Activated CD8-positive, alpha-beta memory T cell treated with anti-CD3 and anti-CD28 coated beads, Interleukin-2, amount 10 ng/mL, durations not matched to agents 7 days and 5 days (primary cell): Measurements from ENCODE around the gene CDH4. TPM values are rescaled to one million over a fixed set of nuclear protein-coding genes. Genes with fewer than 3 reads are reported as not detected.

Experiments
- ATAC-seq: fragments of 150-1000 bp; cut with Tn5 transposase; one replicate; pipeline ENCODE4 v1.10.0; 2021; ENCODE audit warnings: moderate library complexity
- CTCF ChIA-PET: fragments of 350-600 bp; sonication (Branson Sonifier 250); formaldehyde crosslinking; loops from one replicate; lab custom pipeline; 2021; ENCODE audit warnings: antibody characterized with exemption; lab: Charles Lee
- DNase-seq: peaks from one replicate; pipeline ENCODE4 v3.0.0-alpha.2; 2020
- H3K27ac Mint-ChIP-seq: one replicate; pipeline ENCODE4 v1.8.0; 2021; ENCODE audit warnings: mild to moderate bottlenecking, mixed read lengths
- H3K27me3 Mint-ChIP-seq: one replicate; pipeline ENCODE4 v1.8.0; 2021; ENCODE audit warnings: mixed read lengths
- H3K36me3 Mint-ChIP-seq: one replicate; pipeline ENCODE4 v1.8.0; 2021; ENCODE audit warnings: mild to moderate bottlenecking, mixed read lengths
- H3K4me1 Mint-ChIP-seq: one replicate; pipeline ENCODE4 v1.8.0; 2021; ENCODE audit warnings: mixed read lengths
- H3K4me3 Mint-ChIP-seq: one replicate; pipeline ENCODE4 v1.8.0; 2021; ENCODE audit warnings: mild to moderate bottlenecking, moderate library complexity, mixed read lengths
- H3K9me3 Mint-ChIP-seq: one replicate; pipeline ENCODE4 v1.8.0; 2022; ENCODE audit warnings: low read depth, mixed read lengths
- total RNA-seq, 2 experiments: library from RNA; stranded (reverse); gene quantifications; one replicate each; pipeline ENCODE4 v1.2.3, GENCODE V29; 2021

The CDH4 gene
- under 1 TPM in 1 of 2 experiments, not detected in 1; 0.02 TPM for total RNA-seq

GRCh38 chr20:61251529-61252393, at the start of gene CDH4:
TSS of gene CDH4 (plus strand) at chr20:61252261.
- Mint-ChIP-seq H3K27me3 (peaks cover 48% of the 10 kb centered on the region), H3K9me3 (no peaks in the 10 kb centered on the region), H3K27ac (no peak within 1 kb of the TSS), H3K4me1 (no peaks in the 10 kb centered on the region), H3K4me3 (no peak within 1 kb of the TSS), H3K36me3 (no peaks in the 10 kb centered on the region)
- CTCF ChIA-PET, result interaction anchor here (1.6 kb wide), 1 partner anchor 23 kb away, joined by 4 read pairs; no protein-coding TSS in a partner anchor
- no peak for DNase-seq
- ATAC-seq, result no peak

DNA sequence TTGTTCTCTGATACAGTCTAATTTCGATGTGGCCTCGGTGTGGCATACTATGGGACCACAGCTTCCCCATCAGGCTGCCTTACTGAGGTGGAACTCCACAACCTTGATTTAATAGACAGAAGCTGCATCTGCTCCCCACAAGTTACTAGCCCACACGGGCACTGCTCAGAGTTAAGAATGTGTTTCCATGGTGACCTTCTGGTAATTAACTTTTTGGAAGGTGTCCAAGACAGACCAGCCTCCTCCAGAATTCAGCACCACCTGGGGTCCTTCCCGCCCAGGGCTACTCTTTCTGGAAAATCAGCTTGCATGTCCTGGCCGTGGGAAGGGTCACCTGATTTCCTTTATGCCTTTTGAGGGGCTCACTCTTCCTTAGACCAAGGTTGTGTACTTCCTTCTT, 48.7 kb upstream of the CDH4 start:
- CTCF ChIA-PET, result no interaction called here
- no peak for ATAC-seq
- H3K27me3 Mint-ChIP-seq, result no peaks in the 10 kb centered on the region
- no peaks in the 10 kb centered on the region for H3K36me3 Mint-ChIP-seq
- H3K9me3 Mint-ChIP-seq, result peaks cover 4% of the 10 kb centered on the region
- no peak for DNase-seq
- H3K4me3 Mint-ChIP-seq, result no peak overlapping the region
- H3K4me1 Mint-ChIP-seq, result no peaks in the 10 kb centered on the region
- H3K27ac Mint-ChIP-seq, result no peak overlapping the region

GRCh38 chr20:61204206-61204605, 47.9 kb upstream of the CDH4 start:
- ATAC-seq (no peak), DNase-seq (no peak)
- no peaks in the 10 kb centered on the region for H3K27me3 Mint-ChIP-seq
- no peaks in the 10 kb centered on the region for H3K36me3 Mint-ChIP-seq
- H3K27ac Mint-ChIP-seq, result no peak overlapping the region
- H3K4me1 Mint-ChIP-seq, result no peaks in the 10 kb centered on the region
- peaks cover 4% of the 10 kb centered on the region for H3K9me3 Mint-ChIP-seq
- no peak overlapping the region for H3K4me3 Mint-ChIP-seq
- CTCF ChIA-PET, result no interaction called here

GRCh38 chr20:61205769-61206168, 46.3 kb upstream of the CDH4 start:
- Mint-ChIP-seq H3K27ac (no peak overlapping the region), H3K27me3 (no peaks in the 10 kb centered on the region), H3K36me3 (no peaks in the 10 kb centered on the region), H3K4me1 (no peaks in the 10 kb centered on the region), H3K4me3 (no peak overlapping the region), H3K9me3 (peaks cover 4% of the 10 kb centered on the region)
- CTCF ChIA-PET, result no interaction called here
- DNase-seq (no peak), ATAC-seq (no peak)

GRCh38 chr20:61210862-61211261, 41.2 kb upstream of the CDH4 start:
- ATAC-seq, result no peak
- Mint-ChIP-seq H3K9me3 (no peaks in the 10 kb centered on the region), H3K36me3 (no peaks in the 10 kb centered on the region), H3K27ac (no peak overlapping the region), H3K27me3 (no peaks in the 10 kb centered on the region), H3K4me3 (no peak overlapping the region), H3K4me1 (no peaks in the 10 kb centered on the region)
- CTCF ChIA-PET, result no interaction called here
- no peak for DNase-seq

DNA sequence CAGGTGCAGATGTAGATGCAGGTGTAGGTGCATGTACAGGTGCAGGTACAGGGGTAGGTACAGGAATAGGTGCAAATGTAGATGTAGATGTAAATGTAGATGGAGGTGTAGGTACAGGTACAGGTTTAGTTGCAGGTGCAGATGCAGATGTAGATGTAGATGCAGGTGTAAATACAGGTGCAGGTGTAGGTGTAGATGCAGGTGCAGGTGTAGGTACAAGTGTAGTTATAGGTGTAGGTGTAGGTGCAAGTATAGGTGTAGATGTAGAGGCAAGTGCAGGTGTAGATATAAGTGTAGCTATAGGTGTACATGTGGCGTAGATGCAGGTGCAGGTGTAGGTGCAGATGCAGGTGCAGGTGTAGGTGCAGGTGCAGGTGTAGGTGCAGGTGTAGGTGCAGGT, 34.2 kb upstream of the CDH4 start:
- Mint-ChIP-seq H3K27me3 (no peaks in the 10 kb centered on the region), H3K27ac (no peak overlapping the region), H3K36me3 (no peaks in the 10 kb centered on the region), H3K4me1 (no peaks in the 10 kb centered on the region), H3K9me3 (peaks cover 19% of the 10 kb centered on the region), H3K4me3 (no peak overlapping the region)
- ATAC-seq (no peak), DNase-seq (no peak)
- CTCF ChIA-PET, result no interaction called here

GRCh38 chr20:61219021-61219431, 33.0 kb upstream of the CDH4 start:
- Mint-ChIP-seq H3K4me3 (no peak overlapping the region), H3K9me3 (peaks cover 19% of the 10 kb centered on the region), H3K4me1 (no peaks in the 10 kb centered on the region), H3K27ac (no peak overlapping the region), H3K27me3 (no peaks in the 10 kb centered on the region), H3K36me3 (no peaks in the 10 kb centered on the region)
- ATAC-seq (no peak), DNase-seq (no peak)
- CTCF ChIA-PET, result no interaction called here

DNA sequence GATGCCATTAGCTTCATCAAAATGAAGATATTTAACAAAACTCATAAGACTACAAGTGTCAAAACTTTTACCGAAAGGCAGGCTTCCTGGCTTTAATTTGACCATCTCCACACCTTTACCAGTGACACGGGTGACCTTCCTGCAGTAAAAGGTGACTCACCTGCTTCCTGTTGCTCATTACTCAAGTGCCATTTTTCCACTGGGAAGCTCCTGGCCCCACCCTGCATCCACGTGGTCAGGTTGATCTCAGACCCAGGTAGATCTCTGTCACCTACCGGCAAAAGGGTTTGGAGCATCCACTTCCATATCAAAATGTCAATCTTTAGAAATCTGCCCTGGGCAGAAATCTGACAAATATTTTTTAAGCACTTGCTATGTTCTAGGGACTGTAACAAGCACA, 31.9 kb upstream of the CDH4 start:
- no peak overlapping the region for H3K4me3 Mint-ChIP-seq
- ATAC-seq, result no peak
- no peak for DNase-seq
- peaks cover 19% of the 10 kb centered on the region for H3K9me3 Mint-ChIP-seq
- CTCF ChIA-PET, result interaction anchor here (1.4 kb wide), 1 partner anchor 9 kb away, joined by 6 read pairs; no protein-coding TSS in a partner anchor
- H3K27ac Mint-ChIP-seq, result no peak overlapping the region
- H3K4me1 Mint-ChIP-seq, result no peaks in the 10 kb centered on the region
- no peaks in the 10 kb centered on the region for H3K27me3 Mint-ChIP-seq
- no peaks in the 10 kb centered on the region for H3K36me3 Mint-ChIP-seq

GRCh38 chr20:61220626-61221325, 31.3 kb upstream of the CDH4 start:
- no peak overlapping the region for H3K27ac Mint-ChIP-seq
- peaks cover 19% of the 10 kb centered on the region for H3K9me3 Mint-ChIP-seq
- H3K4me3 Mint-ChIP-seq, result no peak overlapping the region
- CTCF ChIA-PET, result interaction anchor here (1.4 kb wide), 1 partner anchor 9 kb away, joined by 6 read pairs; no protein-coding TSS in a partner anchor
- H3K4me1 Mint-ChIP-seq, result no peaks in the 10 kb centered on the region
- DNase-seq (no peak), ATAC-seq (no peak)
- no peaks in the 10 kb centered on the region for H3K27me3 Mint-ChIP-seq
- H3K36me3 Mint-ChIP-seq, result no peaks in the 10 kb centered on the region

DNA sequence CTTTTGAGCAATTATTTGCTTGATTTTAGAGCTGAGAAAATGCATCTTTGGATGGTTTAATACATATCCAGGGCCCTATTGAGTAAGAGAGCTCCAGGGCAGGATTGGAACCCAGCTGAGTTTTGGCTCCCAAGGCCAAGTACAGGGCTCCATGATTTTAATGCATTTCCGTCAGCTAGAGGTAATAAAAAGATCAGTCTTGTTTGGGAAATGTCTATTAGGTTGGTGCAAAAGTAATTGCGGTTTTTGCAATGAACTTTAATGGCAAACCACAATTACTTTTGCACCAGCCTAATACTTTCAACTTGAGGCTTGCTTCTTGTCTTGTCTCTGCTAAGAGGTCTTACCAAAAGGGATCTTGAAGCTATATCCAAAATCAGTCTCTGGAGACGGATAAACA, 29.4 kb upstream of the CDH4 start:
- peaks cover 14% of the 10 kb centered on the region for H3K9me3 Mint-ChIP-seq
- no peaks in the 10 kb centered on the region for H3K27me3 Mint-ChIP-seq
- CTCF ChIA-PET, result no interaction called here
- H3K36me3 Mint-ChIP-seq, result no peaks in the 10 kb centered on the region
- H3K4me1 Mint-ChIP-seq, result no peaks in the 10 kb centered on the region
- H3K4me3 Mint-ChIP-seq, result no peak overlapping the region
- ATAC-seq (no peak), DNase-seq (no peak)
- H3K27ac Mint-ChIP-seq, result no peak overlapping the region

DNA sequence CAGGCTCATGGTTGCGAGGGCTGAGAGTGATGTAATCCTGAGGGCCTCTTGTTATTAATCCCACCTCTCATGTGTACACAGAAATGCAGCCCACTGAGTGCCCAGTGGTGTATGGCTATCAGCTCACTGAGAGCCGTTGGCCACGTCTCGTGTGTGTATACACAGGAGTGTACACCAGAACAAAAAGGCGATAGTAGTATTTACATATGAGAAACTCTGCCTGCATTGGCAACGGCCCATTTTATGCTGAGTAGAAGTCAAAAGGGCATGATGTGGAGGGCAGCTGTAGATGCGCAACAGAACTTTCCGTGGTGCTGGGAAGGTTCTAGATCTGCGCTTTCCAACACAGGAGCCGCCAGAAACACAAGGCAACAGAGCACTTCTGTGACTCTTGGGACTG, 28.9 kb upstream of the CDH4 start:
- no peaks in the 10 kb centered on the region for H3K36me3 Mint-ChIP-seq
- peaks cover 10% of the 10 kb centered on the region for H3K9me3 Mint-ChIP-seq
- no peak overlapping the region for H3K4me3 Mint-ChIP-seq
- CTCF ChIA-PET, result no interaction called here
- no peak overlapping the region for H3K27ac Mint-ChIP-seq
- H3K27me3 Mint-ChIP-seq, result no peaks in the 10 kb centered on the region
- DNase-seq (no peak), ATAC-seq (no peak)
- no peaks in the 10 kb centered on the region for H3K4me1 Mint-ChIP-seq

GRCh38 chr20:61230166-61230565, 21.9 kb upstream of the CDH4 start:
- CTCF ChIA-PET, result interaction anchor here (1.2 to 1.7 kb wide), 3 partner anchors 10 to 1174 kb away, joined by 3 to 7 read pairs (median 6); no protein-coding TSS in a partner anchor
- no peaks in the 10 kb centered on the region for H3K4me1 Mint-ChIP-seq
- peaks cover 2% of the 10 kb centered on the region for H3K27me3 Mint-ChIP-seq
- H3K27ac Mint-ChIP-seq, result no peak overlapping the region
- H3K4me3 Mint-ChIP-seq, result no peak overlapping the region
- H3K9me3 Mint-ChIP-seq, result peaks cover 2% of the 10 kb centered on the region
- DNase-seq, result no peak
- ATAC-seq, result no peak
- no peaks in the 10 kb centered on the region for H3K36me3 Mint-ChIP-seq

DNA sequence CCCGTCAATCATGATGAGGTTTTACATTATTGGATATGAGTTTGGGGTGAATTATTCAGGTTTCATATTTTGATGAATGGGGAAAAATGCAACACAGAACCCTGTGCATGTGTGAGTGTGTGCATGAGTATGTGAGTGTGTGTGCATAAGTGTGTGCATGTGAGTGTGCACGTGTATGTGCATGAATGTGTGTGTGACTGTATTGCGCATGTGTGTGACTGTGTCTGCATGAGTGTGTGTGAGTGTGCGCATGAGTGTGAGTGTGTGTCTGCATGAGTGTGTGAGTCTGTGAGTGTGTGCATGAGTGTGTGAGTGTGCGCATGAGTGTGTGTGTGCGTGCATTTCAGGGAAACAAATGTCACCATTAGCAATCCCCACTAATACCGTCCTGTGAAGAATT, 18.5 kb upstream of the CDH4 start:
- Mint-ChIP-seq H3K36me3 (no peaks in the 10 kb centered on the region), H3K4me1 (no peaks in the 10 kb centered on the region), H3K27ac (no peak overlapping the region), H3K4me3 (no peak overlapping the region), H3K27me3 (peaks cover 2% of the 10 kb centered on the region), H3K9me3 (peaks cover 2% of the 10 kb centered on the region)
- CTCF ChIA-PET, result no interaction called here
- DNase-seq, result no peak
- no peak for ATAC-seq
